Activated gamma-delta T cell treated with Interleukin-2 at 50 U/mL for 16 hours (primary cell): ENCODE measurements around the gene ATP2A1.
A peak's percentile ranks its signal among the peaks of the same experiment; 100 is the strongest.
"Not testable (repeated sequence)": the region's sequence is repeated elsewhere in the genome, so short reads cannot be mapped to it uniquely, and the experiment has no call there.

ENCODE experiments used
- DNase-seq: peaks from one replicate; pipeline ENCODE4 v3.0.0-alpha.2; 2020

The ATP2A1 gene

GRCh38 chr16:28913946-28914724 is 35.8 kb downstream of the ATP2A1 start:
- DNase-seq = no peak

DNA sequence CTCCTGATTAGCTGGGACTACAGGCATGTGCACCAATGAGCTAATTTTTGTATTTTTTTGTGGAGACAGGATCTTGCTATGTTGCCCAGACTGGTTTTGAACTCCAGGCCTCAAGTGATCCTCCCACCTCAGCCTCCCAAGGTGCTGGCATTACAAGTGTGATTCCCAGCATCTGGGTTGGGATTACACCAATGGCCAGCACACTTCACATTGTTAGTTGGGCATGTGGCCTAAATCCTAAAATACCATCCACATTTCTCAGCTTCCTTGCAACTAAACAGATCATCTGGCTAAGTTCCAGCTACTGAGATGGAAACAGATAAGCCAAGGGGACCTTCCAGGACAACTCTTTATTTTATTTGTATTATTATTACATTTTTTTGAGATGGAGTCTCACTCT is 36.9 kb downstream of the ATP2A1 start:
- no peak for DNase-seq

DNA sequence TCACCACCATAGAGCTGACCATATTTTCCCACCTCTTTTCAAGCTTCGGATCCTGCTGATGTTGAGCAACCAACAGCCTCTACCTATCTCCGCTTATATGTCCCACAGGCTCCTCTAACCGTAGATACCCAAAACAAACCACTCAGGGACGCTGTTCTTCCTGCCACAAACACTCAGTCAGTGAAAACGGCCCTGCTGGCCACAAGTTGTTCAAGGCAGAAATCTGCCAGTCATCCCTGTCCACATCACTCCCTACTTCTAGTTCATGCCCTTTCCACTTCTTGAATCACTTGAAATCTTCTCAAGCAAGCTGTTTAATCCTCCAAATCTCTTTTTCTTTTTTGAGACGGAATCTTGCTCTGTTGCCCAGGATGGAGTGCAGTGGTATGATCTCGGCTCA is 38.8 kb downstream of the ATP2A1 start:
- no peak for DNase-seq

GRCh38 chr16:28918698-28919097 is 40.4 kb downstream of the ATP2A1 start:
- DNase-seq = no peak

GRCh38 chr16:28923231-28923587 is 44.9 kb downstream of the ATP2A1 start:
- DNase-seq = no peak

DNA sequence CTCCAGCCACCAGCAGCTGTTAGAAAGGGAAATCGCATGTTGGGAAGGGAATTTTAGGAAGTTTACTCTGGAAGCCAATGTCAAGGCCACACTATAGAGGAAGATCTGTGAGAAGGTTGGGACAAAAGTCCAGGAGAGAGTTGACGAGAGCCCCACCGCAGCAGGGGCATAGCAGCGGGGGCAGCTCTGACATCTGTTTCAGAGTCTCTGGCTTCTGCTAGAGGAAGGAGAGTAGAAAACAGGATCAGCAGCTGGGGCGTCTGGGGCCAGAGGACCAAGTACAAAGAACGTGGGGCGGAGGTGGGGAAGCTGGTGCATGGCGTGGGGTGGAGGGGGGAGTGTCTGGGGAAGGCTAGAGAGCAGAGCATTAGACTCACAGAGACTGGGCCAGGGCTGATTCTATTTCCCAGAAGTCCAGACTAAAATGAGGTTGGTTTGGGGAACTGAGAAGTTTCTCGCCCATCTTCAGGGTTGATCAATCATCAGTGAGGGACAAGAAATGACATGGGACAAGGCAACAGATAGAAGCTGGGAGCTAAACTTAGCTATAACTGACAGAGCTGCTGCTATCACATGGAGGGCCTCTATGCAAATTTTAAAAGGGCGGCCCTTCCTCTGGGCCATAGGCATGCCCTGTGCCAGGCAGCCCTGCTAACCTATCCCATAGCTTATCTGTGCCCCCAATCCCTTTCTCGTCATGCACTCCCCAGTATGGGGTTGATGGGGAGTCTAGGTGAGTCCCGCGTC is 45.5 kb downstream of the ATP2A1 start:
- no peak for DNase-seq

DNA sequence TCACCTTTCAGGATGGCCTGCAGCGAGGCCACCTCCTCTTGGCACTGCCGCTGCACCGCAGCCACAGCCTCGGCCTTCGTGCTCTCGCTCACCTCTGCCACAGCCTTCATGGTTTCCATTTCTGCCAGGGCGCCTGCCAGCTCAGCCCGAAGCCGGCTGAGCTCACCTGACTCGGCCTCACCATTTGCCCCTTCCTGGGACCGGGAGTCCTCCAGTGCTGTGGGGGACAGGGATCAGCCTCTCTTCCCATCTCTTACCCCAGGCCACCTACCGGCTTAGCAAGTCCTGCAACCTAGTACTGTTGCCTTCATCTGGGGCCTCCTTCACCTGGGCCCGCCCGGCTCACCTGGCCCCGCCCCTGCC is 46.1 kb downstream of the ATP2A1 start:
- DNase-seq = no peak

GRCh38 chr16:28924762-28925385 is 46.6 kb downstream of the ATP2A1 start, which contains the start of gene RABEP2:
Gene RABEP2, minus strand, starts transcription at chr16:28925238. Its CDS starts 75 bp downstream, at chr16:28925163.
- peak; percentile 96 for DNase-seq

DNA sequence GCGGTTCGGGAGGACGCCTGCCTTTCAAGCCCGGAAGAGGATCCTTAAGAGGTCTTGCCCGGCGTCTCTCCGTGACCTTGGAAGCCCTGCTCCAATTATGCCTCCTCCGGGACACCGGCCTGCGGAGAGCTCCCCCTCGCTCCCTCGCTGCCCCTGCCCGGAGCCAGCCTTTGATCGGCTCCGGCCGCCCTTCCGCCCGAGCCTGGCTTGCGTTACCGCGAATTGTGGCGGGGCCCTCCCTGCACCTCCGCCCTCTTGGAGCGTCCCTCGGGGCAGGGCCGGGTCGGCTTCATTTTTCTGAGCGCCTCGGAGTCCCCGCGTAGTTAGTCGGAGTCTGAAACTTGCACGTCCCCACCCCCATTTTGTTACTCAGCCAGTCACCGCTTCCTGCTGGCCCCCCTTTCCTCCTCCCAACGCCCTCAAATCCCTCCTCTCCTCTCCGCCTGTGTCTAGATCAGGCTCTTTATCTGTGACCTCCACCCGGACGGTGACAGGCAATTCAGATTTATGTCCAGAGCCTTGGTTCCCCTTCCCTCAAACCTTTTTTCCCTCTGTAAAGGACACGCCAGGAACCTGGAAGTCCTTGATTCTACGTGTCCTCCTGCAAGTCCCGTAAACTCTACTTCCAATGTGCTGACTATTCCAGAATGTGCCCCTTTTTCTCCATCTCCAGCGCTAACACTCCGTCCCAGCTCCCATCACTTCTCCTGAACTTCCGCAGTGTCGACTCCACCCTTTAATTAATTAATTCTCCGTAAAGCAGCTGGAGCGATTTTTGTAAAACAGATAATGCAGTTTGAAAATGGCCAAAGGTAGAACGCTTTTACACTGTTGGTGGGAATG is 47.3 kb downstream of the ATP2A1 start:
- peak; percentile 81 for DNase-seq

GRCh38 chr16:28926284-28926683 is 48.0 kb downstream of the ATP2A1 start:
- DNase-seq = not testable (repeated sequence)

GRCh38 chr16:28927815-28928214 is 49.5 kb downstream of the ATP2A1 start:
- no peak for DNase-seq

DNA sequence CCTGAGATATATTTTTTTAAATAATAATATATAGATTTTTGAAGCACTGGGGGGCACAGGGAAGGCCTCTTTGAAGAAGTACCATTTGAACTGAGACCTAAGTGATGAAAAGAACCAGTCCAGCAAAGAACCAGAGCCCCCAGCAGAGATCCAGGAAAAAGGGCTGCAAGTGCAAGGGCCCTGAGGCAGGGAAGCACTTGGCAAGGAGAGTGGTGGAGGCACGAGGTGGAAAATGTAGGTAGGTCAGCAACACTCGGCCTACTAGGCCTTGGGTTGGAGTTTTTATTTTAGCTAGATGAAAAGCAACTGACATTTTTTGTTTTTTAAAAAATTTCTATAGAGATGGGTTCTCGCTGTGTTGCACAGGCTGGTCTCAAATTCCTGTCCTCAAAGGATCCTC is 51.9 kb downstream of the ATP2A1 start:
- no peak for DNase-seq

GRCh38 chr16:28930652-28931051 is 52.4 kb downstream of the ATP2A1 start:
- no peak for DNase-seq

DNA sequence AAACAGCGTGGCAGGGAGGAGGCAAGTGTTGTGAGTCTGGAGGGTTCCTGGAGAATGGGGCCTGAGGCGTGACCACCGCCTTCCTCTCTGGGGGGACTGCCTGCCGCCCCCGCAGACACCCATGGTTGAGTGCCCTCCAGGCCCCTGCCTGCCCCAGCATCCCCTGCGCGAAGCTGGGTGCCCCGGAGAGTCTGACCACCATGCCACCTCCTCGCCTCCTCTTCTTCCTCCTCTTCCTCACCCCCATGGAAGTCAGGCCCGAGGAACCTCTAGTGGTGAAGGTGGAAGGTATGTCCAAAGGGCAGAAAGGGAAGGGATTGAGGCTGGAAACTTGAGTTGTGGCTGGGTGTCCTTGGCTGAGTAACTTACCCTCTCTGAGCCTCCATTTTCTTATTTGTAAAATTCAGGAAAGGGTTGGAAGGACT is 53.5 kb downstream of the ATP2A1 start, which contains the start of gene CD19:
Gene CD19, plus strand, starts transcription at position 171 of the 425 bp plus-strand sequence. Its CDS starts 30 bp downstream, at position 201.
- DNase-seq = no peak

- no peak for DNase-seq
Measured at GRCh38 chr16:28932339-28933141, 54.3 kb downstream of the ATP2A1 start.

- DNase-seq = no peak
Measured at GRCh38 chr16:28933171-28933570, 54.9 kb downstream of the ATP2A1 start.

GRCh38 chr16:28935346-28935745 is 57.1 kb downstream of the ATP2A1 start:
- DNase-seq = no peak

GRCh38 chr16:28935924-28936783 is 57.9 kb downstream of the ATP2A1 start:
- peak; percentile 70 for DNase-seq

GRCh38 chr16:28936784-28937155 is 58.5 kb downstream of the ATP2A1 start:
- no peak for DNase-seq

DNA sequence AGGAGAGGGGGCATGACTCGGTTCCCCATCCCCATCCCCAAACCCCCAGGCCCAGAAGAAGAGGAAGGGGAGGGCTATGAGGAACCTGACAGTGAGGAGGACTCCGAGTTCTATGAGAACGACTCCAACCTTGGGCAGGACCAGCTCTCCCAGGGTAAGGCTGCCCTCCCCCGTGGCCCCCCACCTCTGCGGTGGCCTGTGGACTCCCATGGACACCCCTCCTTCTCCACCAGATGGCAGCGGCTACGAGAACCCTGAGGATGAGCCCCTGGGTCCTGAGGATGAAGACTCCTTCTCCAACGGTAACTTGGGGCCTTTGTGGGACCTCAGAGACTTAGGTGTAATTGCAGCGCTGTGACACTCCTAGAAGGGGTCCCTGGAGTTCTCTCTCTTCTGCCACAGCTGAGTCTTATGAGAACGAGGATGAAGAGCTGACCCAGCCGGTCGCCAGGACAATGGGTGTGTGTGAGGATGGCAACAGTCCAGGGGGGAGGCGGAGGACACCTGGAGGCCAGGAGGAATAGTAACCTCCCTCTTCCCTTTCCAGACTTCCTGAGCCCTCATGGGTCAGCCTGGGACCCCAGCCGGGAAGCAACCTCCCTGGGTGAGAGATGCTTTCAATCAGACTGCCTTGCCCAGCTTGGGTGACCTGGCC is 59.1 kb downstream of the ATP2A1 start:
- no peak for DNase-seq
